ENCODE results near the gene ZNF736.

Gene ZNF736

GRCh38 chr7:64359543-64359942 is 45.8 kb downstream of the ZNF736 start:
- no peak for DNase-seq (ENCODE audit: low read depth)
- no peak overlapping the region for H3K4me3 ChIP-seq (ENCODE audit: low read depth, low read length)
- TF ChIP-seq, protein P1, sequence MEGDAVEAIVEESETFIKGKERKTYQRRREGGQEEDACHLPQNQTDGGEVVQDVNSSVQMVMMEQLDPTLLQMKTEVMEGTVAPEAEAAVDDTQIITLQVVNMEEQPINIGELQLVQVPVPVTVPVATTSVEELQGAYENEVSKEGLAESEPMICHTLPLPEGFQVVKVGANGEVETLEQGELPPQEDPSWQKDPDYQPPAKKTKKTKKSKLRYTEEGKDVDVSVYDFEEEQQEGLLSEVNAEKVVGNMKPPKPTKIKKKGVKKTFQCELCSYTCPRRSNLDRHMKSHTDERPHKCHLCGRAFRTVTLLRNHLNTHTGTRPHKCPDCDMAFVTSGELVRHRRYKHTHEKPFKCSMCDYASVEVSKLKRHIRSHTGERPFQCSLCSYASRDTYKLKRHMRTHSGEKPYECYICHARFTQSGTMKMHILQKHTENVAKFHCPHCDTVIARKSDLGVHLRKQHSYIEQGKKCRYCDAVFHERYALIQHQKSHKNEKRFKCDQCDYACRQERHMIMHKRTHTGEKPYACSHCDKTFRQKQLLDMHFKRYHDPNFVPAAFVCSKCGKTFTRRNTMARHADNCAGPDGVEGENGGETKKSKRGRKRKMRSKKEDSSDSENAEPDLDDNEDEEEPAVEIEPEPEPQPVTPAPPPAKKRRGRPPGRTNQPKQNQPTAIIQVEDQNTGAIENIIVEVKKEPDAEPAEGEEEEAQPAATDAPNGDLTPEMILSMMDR (IDR thresholded peaks at IDR 0.05; ENCODE audit: control insufficient read depth, extremely low read depth, insufficient read depth), result no peak

DNA sequence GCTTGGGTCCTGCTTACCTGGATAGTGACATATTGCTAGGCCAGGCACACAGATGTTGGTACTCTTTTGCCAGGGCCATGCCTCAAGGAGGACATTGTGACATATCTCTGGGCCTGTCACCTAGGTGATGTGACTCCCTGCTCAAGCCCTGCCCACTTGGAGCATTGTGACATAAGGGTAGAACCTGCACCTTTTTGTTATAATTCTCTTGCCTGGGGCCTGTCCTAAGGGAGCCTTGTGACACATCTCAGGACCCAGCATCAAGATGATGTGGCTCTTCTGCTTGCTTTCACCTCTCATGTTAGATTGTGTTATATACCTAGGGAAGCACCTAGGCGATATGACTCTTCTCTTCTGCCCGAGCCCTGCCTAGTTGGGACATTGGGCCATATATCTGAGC is 57.4 kb downstream of the ZNF736 start:
- TF ChIP-seq, protein P1 (IDR thresholded peaks at IDR 0.05; ENCODE audit: control insufficient read depth, extremely low read depth, insufficient read depth), result no peak
- no peak for DNase-seq (ENCODE audit: low read depth)
- no peak overlapping the region for H3K4me3 ChIP-seq (ENCODE audit: low read depth, low read length)

- no peak for DNase-seq (ENCODE audit: low read depth)
- TF ChIP-seq, protein P1 (IDR thresholded peaks at IDR 0.05; ENCODE audit: control insufficient read depth, extremely low read depth, insufficient read depth), result no peak
- no peak overlapping the region for H3K4me3 ChIP-seq (ENCODE audit: low read depth, low read length)
These were observed 59.3 kb downstream of the ZNF736 start for GRCh38 chr7:64373017-64373416.

DNA sequence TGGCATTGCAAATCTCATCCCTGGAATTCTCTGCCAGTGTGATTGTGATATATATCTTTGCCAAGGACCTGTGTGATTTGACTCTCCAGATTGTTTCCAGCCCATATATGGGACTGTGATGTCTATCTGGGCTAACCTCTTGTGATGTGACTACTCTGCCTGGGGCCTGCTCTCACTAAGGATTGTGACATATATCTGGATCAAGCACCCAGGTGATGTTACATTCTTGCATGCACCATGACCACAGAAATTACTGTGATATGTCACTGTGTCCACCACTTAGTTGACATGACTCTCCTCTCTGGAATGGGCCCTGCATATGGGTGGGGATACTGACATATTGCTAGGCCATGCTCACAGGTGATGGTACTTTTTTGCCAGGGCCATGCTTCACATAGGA is 86.6 kb downstream of the ZNF736 start:
- TF ChIP-seq, protein P1 (IDR thresholded peaks at IDR 0.05; ENCODE audit: control insufficient read depth, extremely low read depth, insufficient read depth), result no peak
- DNase-seq (ENCODE audit: low read depth), result no peak
- H3K4me3 ChIP-seq (ENCODE audit: low read depth, low read length), result no peak overlapping the region
